WTC11 (cell line): ENCODE results near the gene AGAP1. TPM values are rescaled to one million over a fixed set of nuclear protein-coding genes. Genes with fewer than 3 reads are reported as not detected.

Experiments
- ATAC-seq: fragments of 200-7000 bp; cut with Tn5 transposase; 2 replicates; pipeline ENCODE4 v1.10.0; 2021; ENCODE audit warnings: mild to moderate bottlenecking, moderate library complexity
- CTCF ChIA-PET: fragments of 300-600 bp; sonication (Branson Sonifier 250); formaldehyde crosslinking; loops from one replicate; lab custom pipeline; 2021; ENCODE audit warnings: antibody characterized with exemption; lab: Charles Lee
- POLR2A ChIA-PET: fragments of 350-600 bp; sonication (Branson Sonifier 250); formaldehyde crosslinking; loops from one replicate; lab custom pipeline; 2021; ENCODE audit warnings: antibody characterized with exemption; lab: Charles Lee
- DNase-seq: peaks from one replicate; pipeline ENCODE4 v3.0.0; 2021; ENCODE audit warnings: low spot score
- H3K27ac Mint-ChIP-seq: 2 replicates; pipeline ENCODE4 v1.8.0; 2021; ENCODE audit warnings: mixed read lengths
- H3K27me3 Mint-ChIP-seq: 2 replicates; pipeline ENCODE4 v1.8.0; 2021; ENCODE audit warnings: low read depth, mild to moderate bottlenecking, moderate library complexity, mixed read lengths
- H3K36me3 Mint-ChIP-seq: 2 replicates; pipeline ENCODE4 v1.8.0; 2021; ENCODE audit warnings: mixed read lengths
- H3K4me1 Mint-ChIP-seq: 2 replicates; pipeline ENCODE4 v1.8.0; 2022; ENCODE audit warnings: mixed read lengths
- H3K4me3 Mint-ChIP-seq: 2 replicates; pipeline ENCODE4 v1.8.0; 2021; ENCODE audit warnings: mild to moderate bottlenecking, moderate library complexity, mixed read lengths
- H3K9me3 Mint-ChIP-seq: 2 replicates; pipeline ENCODE4 v1.8.0; 2021; ENCODE audit warnings: mixed read lengths
- ATF1 ChIP-seq: sonication (generic); formaldehyde crosslinking; IDR thresholded peaks from 2 replicates; pipeline ENCODE4 v1.8.1; 2023; ENCODE audit warnings: mild to moderate bottlenecking, moderate library complexity, missing genetic modification reagents
- CBFB ChIP-seq: sonication (generic); formaldehyde crosslinking; IDR thresholded peaks from 2 replicates; pipeline ENCODE4 v1.8.1; 2022; ENCODE audit warnings: mild to moderate bottlenecking, low read depth, missing genetic modification reagents
- FOXK1 ChIP-seq: sonication (generic); formaldehyde crosslinking; IDR thresholded peaks from 2 replicates; pipeline ENCODE4 v1.8.0; 2022; ENCODE audit warnings: mild to moderate bottlenecking, moderate library complexity, missing genetic modification reagents
- GABPB1 ChIP-seq: sonication (generic); formaldehyde crosslinking; IDR thresholded peaks from 2 replicates; pipeline ENCODE4 v1.8.1; 2023; ENCODE audit warnings: mild to moderate bottlenecking, missing genetic modification reagents
- GRHL2 ChIP-seq: fragments of 250-450 bp; sonication (Bioruptor Pico); IDR thresholded peaks from 2 replicates; pipeline ENCODE4 v1.8.0; 2022; ENCODE audit warnings: mild to moderate bottlenecking, moderate library complexity; ENCODE audit not compliant: insufficient replicate concordance, severe bottlenecking
- HMGA2 ChIP-seq: fragments of 250-450 bp; sonication (Bioruptor Pico); IDR thresholded peaks from 2 replicates; pipeline ENCODE4 v1.4.0; 2021; ENCODE audit warnings: mild to moderate bottlenecking, moderate library complexity
- IRF2 ChIP-seq: sonication (generic); formaldehyde crosslinking; IDR thresholded peaks from 2 replicates; pipeline ENCODE4 v1.8.0; 2022; ENCODE audit warnings: low read depth, missing genetic modification reagents, borderline replicate concordance
- MYBL2 ChIP-seq: sonication (generic); formaldehyde crosslinking; IDR thresholded peaks from 2 replicates; pipeline ENCODE4 v1.8.1; 2023; ENCODE audit warnings: mild to moderate bottlenecking, moderate library complexity, missing genetic modification reagents
- NFE2L1 ChIP-seq: sonication (generic); formaldehyde crosslinking; IDR thresholded peaks from 2 replicates; pipeline ENCODE4 v1.8.1; 2023; ENCODE audit warnings: missing genetic modification reagents
- NFYB ChIP-seq: sonication (generic); formaldehyde crosslinking; conservative IDR thresholded peaks from 2 replicates; pipeline ENCODE4 v1.8.0; 2022; ENCODE audit warnings: low read depth, missing genetic modification reagents
- NR2C2 ChIP-seq: sonication (generic); formaldehyde crosslinking; IDR thresholded peaks from 2 replicates; pipeline ENCODE4 v1.8.0; 2022; ENCODE audit warnings: mild to moderate bottlenecking, missing genetic modification reagents
- PRRX2 ChIP-seq: fragments of 250-450 bp; sonication (Bioruptor Pico); IDR thresholded peaks from 2 replicates; pipeline ENCODE4 v1.8.0; 2021; ENCODE audit warnings: mild to moderate bottlenecking
- SMAD4 ChIP-seq: sonication (generic); formaldehyde crosslinking; IDR thresholded peaks from 2 replicates; pipeline ENCODE4 v1.8.0; 2022; ENCODE audit warnings: mild to moderate bottlenecking, missing genetic modification reagents
- SP1 ChIP-seq: sonication (generic); formaldehyde crosslinking; conservative IDR thresholded peaks from 2 replicates; pipeline ENCODE4 v1.8.1; 2022; ENCODE audit warnings: missing genetic modification reagents
- TCF7 ChIP-seq: sonication (generic); formaldehyde crosslinking; IDR thresholded peaks from 2 replicates; pipeline ENCODE4 v1.8.0; 2022; ENCODE audit warnings: mild to moderate bottlenecking, low read depth, missing genetic modification reagents, moderate library complexity
- TEAD1 ChIP-seq: sonication (generic); formaldehyde crosslinking; IDR thresholded peaks from 2 replicates; pipeline ENCODE4 v1.8.0; 2022; ENCODE audit warnings: mild to moderate bottlenecking, missing genetic modification reagents
- TP53 ChIP-seq: sonication (generic); formaldehyde crosslinking; IDR thresholded peaks from 2 replicates; pipeline ENCODE4 v1.8.1; 2023; ENCODE audit warnings: mild to moderate bottlenecking, missing genetic modification reagents
- ZBTB21 ChIP-seq: sonication (generic); formaldehyde crosslinking; IDR thresholded peaks from 2 replicates; pipeline ENCODE4 v1.8.1; 2023; ENCODE audit warnings: mild to moderate bottlenecking, missing genetic modification reagents, borderline replicate concordance
- ZNF281 ChIP-seq: sonication (generic); formaldehyde crosslinking; IDR thresholded peaks from 2 replicates; pipeline ENCODE4 v1.8.0; 2023; ENCODE audit warnings: mild to moderate bottlenecking, missing genetic modification reagents
- ZNF317 ChIP-seq: sonication (generic); formaldehyde crosslinking; IDR thresholded peaks from 2 replicates; pipeline ENCODE4 v1.8.1; 2023; ENCODE audit warnings: low read depth, mild to moderate bottlenecking, moderate library complexity, missing genetic modification reagents, borderline replicate concordance
- total RNA-seq: library from RNA; stranded (reverse); gene quantifications from 3 replicates; pipeline ENCODE4 v1.2.3, GENCODE V29; 2021
- TF ChIP-seq, protein P1 (sequence below): fragments of 250-450 bp; sonication (Bioruptor Pico); IDR thresholded peaks from 2 replicates; pipeline ENCODE4 v2.1.2; 2022; ENCODE audit warnings: mild to moderate bottlenecking, moderate library complexity
- TF ChIP-seq, protein P2 (sequence below): sonication (generic); formaldehyde crosslinking; IDR thresholded peaks from 2 replicates; pipeline ENCODE4 v1.8.1; 2022; ENCODE audit warnings: mild to moderate bottlenecking, missing genetic modification reagents, moderate library complexity, borderline replicate concordance
- TF ChIP-seq, protein P3 (sequence below): sonication (generic); formaldehyde crosslinking; IDR thresholded peaks from 2 replicates; pipeline ENCODE4 v1.8.1; 2023; ENCODE audit warnings: mild to moderate bottlenecking, missing genetic modification reagents
- TF ChIP-seq, protein P4 (sequence below): sonication (generic); formaldehyde crosslinking; IDR thresholded peaks from 2 replicates; pipeline ENCODE4 v1.8.0; 2022; ENCODE audit warnings: mild to moderate bottlenecking, missing genetic modification reagents
- TF ChIP-seq, protein P5 (sequence below): fragments of 250-450 bp; sonication (Bioruptor Pico); IDR thresholded peaks from 2 replicates; pipeline ENCODE4 v1.9.0; 2021; ENCODE audit warnings: mild to moderate bottlenecking, borderline replicate concordance

The AGAP1 gene
- total RNA-seq, 1 experiment from 2014 or later = 49.3 TPM

GRCh38 chr2:236028066-236028465, 534.2 kb downstream of the AGAP1 start:
- H3K4me3 Mint-ChIP-seq = no peak overlapping the region
- ChIA-PET CTCF (no interaction called here), POLR2A (no interaction called here)
- DNase-seq (no peak), ATAC-seq (no peak)
- H3K27me3 Mint-ChIP-seq = no peaks in the 10 kb centered on the region
- H3K27ac Mint-ChIP-seq = no peak overlapping the region
- no peak for TF ChIP-seq HMGA2 (CRISPR knock-in tag)
- TF ChIP-seq NFE2L1 = no peak
- TF ChIP-seq SMAD4 = no peak
- no peak for TF ChIP-seq ZNF317 (CRISPR knock-in tag)
- TF ChIP-seq ZNF281 (CRISPR knock-in tag) = no peak
- no peak for TF ChIP-seq TEAD1 (CRISPR knock-in tag)
- TF ChIP-seq NFYB (CRISPR knock-in tag) = no peak
- TF ChIP-seq, protein P1, sequence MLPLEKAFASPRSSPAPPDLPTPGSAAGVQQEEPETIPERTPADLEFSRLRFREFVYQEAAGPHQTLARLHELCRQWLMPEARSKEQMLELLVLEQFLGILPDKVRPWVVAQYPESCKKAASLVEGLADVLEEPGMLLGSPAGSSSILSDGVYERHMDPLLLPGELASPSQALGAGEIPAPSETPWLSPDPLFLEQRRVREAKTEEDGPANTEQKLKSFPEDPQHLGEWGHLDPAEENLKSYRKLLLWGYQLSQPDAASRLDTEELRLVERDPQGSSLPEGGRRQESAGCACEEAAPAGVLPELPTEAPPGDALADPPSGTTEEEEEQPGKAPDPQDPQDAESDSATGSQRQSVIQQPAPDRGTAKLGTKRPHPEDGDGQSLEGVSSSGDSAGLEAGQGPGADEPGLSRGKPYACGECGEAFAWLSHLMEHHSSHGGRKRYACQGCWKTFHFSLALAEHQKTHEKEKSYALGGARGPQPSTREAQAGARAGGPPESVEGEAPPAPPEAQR = no peak
- TF ChIP-seq SP1 (CRISPR knock-in tag) = no peak
- TF ChIP-seq NR2C2 (CRISPR knock-in tag) = no peak
- no peak for TF ChIP-seq MYBL2 (CRISPR knock-in tag)
- no peak for TF ChIP-seq IRF2 (CRISPR knock-in tag)
- TF ChIP-seq, protein P2, sequence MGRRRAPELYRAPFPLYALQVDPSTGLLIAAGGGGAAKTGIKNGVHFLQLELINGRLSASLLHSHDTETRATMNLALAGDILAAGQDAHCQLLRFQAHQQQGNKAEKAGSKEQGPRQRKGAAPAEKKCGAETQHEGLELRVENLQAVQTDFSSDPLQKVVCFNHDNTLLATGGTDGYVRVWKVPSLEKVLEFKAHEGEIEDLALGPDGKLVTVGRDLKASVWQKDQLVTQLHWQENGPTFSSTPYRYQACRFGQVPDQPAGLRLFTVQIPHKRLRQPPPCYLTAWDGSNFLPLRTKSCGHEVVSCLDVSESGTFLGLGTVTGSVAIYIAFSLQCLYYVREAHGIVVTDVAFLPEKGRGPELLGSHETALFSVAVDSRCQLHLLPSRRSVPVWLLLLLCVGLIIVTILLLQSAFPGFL (CRISPR knock-in tag) = no peak
- TF ChIP-seq GRHL2 (CRISPR knock-in tag) = no peak
- TF ChIP-seq GABPB1 (CRISPR knock-in tag) = no peak
- TF ChIP-seq, protein P3, sequence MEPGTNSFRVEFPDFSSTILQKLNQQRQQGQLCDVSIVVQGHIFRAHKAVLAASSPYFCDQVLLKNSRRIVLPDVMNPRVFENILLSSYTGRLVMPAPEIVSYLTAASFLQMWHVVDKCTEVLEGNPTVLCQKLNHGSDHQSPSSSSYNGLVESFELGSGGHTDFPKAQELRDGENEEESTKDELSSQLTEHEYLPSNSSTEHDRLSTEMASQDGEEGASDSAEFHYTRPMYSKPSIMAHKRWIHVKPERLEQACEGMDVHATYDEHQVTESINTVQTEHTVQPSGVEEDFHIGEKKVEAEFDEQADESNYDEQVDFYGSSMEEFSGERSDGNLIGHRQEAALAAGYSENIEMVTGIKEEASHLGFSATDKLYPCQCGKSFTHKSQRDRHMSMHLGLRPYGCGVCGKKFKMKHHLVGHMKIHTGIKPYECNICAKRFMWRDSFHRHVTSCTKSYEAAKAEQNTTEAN (CRISPR knock-in tag) = no peak
- TF ChIP-seq, protein P4, sequence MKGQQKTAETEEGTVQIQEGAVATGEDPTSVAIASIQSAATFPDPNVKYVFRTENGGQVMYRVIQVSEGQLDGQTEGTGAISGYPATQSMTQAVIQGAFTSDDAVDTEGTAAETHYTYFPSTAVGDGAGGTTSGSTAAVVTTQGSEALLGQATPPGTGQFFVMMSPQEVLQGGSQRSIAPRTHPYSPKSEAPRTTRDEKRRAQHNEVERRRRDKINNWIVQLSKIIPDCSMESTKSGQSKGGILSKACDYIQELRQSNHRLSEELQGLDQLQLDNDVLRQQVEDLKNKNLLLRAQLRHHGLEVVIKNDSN (CRISPR knock-in tag) = no peak
- peaks cover 19% of the 10 kb centered on the region for H3K36me3 Mint-ChIP-seq
- peaks cover 21% of the 10 kb centered on the region for H3K9me3 Mint-ChIP-seq
- H3K4me1 Mint-ChIP-seq = peaks cover 16% of the 10 kb centered on the region

DNA sequence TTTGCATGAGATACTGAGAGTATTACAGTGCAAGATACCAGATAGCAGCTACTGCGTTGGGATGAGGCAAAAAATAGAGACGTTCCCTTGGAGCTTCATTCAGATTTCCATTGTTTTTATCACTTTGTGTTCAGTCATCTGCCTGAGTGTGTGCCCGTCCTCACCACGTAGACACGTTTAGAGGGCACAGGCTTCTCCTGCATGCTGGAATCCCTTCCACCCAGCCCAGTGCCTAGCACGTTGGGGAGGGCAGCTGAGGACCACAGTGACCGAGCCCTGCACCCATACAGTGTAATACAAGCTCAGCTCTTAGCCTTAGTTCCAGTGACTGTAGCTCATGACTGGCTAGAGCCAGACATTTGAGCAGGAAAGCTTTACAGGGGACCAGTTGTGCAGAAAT, 539.6 kb downstream of the AGAP1 start:
- DNase-seq = no peak
- Mint-ChIP-seq H3K27me3 (no peaks in the 10 kb centered on the region), H3K4me1 (peaks cover 13% of the 10 kb centered on the region), H3K9me3 (peaks cover 21% of the 10 kb centered on the region), H3K36me3 (peaks cover 19% of the 10 kb centered on the region), H3K27ac (no peak overlapping the region), H3K4me3 (no peak overlapping the region)
- CTCF ChIA-PET = interaction anchor here (0.7 to 2.5 kb wide), 3 partner anchors 144 to 1499 kb away, joined by 3 to 11 read pairs (median 3); no protein-coding TSS in a partner anchor
- no peak for ATAC-seq
- POLR2A ChIA-PET = no interaction called here
- TF ChIP-seq PRRX2 (CRISPR knock-in tag) = no peak
- no peak for TF ChIP-seq TP53 (CRISPR knock-in tag)
- TF ChIP-seq, protein P5, sequence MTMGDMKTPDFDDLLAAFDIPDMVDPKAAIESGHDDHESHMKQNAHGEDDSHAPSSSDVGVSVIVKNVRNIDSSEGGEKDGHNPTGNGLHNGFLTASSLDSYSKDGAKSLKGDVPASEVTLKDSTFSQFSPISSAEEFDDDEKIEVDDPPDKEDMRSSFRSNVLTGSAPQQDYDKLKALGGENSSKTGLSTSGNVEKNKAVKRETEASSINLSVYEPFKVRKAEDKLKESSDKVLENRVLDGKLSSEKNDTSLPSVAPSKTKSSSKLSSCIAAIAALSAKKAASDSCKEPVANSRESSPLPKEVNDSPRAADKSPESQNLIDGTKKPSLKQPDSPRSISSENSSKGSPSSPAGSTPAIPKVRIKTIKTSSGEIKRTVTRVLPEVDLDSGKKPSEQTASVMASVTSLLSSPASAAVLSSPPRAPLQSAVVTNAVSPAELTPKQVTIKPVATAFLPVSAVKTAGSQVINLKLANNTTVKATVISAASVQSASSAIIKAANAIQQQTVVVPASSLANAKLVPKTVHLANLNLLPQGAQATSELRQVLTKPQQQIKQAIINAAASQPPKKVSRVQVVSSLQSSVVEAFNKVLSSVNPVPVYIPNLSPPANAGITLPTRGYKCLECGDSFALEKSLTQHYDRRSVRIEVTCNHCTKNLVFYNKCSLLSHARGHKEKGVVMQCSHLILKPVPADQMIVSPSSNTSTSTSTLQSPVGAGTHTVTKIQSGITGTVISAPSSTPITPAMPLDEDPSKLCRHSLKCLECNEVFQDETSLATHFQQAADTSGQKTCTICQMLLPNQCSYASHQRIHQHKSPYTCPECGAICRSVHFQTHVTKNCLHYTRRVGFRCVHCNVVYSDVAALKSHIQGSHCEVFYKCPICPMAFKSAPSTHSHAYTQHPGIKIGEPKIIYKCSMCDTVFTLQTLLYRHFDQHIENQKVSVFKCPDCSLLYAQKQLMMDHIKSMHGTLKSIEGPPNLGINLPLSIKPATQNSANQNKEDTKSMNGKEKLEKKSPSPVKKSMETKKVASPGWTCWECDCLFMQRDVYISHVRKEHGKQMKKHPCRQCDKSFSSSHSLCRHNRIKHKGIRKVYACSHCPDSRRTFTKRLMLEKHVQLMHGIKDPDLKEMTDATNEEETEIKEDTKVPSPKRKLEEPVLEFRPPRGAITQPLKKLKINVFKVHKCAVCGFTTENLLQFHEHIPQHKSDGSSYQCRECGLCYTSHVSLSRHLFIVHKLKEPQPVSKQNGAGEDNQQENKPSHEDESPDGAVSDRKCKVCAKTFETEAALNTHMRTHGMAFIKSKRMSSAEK (CRISPR knock-in tag) = no peak
- TF ChIP-seq FOXK1 = no peak
- no peak for TF ChIP-seq ATF1 (CRISPR knock-in tag)
- TF ChIP-seq CBFB (CRISPR knock-in tag) = no peak
- TF ChIP-seq IRF2 (CRISPR knock-in tag) = no peak
- no peak for TF ChIP-seq ZBTB21 (CRISPR knock-in tag)
- TF ChIP-seq TCF7 (CRISPR knock-in tag) = no peak
- TF ChIP-seq HMGA2 (CRISPR knock-in tag) = no peak
